ENCODE results near the gene CYBC1.
A peak's percentile ranks its signal among the peaks of the same experiment; 100 is the strongest.

The CYBC1 gene

GRCh38 chr17:82408938-82409318, 41.6 kb downstream of the CYBC1 start:
- DNase-seq (ENCODE audit: low spot score) = no peak

DNA sequence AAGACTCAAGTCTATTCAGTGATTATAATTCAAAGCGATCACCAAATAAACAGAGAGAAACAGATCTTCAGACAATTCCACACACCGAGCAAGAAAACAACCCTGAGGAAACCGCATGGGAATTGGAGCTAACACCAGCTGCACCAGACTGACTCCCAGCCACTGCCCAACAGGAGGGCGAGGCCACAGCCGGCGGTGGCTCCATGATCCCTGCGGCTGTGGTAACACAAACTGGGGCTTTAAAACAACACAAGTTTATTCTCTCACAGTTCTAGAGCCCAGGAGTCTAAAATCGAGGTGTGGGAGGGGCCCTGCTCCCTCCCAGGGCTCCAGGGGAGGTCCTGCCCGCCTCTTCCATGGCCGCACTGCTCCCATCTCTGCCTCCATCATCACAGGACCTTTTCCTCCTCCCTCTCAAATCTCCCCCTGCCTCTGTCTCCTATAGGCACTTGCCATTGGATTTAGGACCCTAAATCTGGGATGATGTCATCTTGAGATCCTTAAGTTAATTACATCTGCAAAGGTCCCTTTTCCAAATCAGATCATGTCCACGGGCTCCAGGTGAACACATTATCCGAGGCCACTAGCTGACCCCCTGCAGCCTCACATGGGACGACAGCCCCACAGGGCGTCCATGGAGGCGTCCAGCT, 42.1 kb downstream of the CYBC1 start:
- DNase-seq (ENCODE audit: low spot score) = no peak

GRCh38 chr17:82407255-82407654, 43.3 kb downstream of the CYBC1 start:
- DNase-seq (ENCODE audit: low spot score) = no peak

DNA sequence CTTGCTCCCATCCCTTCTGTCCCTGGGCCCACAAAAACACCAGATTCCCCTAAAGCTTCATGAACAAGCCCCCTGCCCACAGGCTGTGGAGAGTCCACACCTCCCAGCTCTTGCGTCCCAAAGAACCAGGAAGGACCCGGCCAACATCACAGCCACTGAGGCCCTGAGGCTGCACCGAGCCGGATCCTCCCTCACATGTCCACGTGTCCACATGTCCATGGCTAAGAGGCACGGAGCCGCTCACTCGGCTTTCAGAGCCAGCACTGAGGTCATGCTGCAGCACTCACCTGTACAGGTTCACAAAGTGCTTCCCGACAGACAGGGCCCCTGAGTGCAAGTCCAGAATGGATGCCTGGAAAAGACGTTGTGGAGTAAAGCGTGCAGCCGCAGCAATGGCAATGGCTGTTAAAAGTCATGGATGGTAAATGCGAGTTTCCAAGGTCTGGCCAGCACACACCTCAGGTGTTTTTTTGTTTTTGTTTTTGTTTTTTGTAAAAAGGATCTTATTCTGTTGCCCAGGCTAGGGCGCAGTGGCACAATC, 44.4 kb downstream of the CYBC1 start:
- DNase-seq (ENCODE audit: low spot score) = no peak

DNA sequence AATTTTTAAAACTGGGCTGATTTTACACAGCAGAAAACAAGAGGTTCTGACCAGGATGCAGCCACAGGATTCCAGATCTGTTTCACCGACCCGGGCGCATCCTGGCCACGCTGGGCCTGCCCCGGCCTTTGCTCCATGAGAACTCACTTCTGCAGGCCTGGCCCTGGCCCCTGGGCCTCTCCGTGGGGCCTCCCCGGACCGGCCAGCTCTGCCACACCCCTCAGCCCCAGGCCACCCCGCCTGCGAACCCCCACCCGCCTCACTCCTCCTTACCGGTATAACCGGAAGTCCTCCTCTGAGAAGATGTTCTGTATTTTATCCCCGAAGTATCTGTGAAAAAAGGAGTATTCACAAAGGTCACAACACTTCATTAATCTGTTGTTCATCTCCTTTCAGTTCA, 45.5 kb downstream of the CYBC1 start:
- no peak for DNase-seq (ENCODE audit: low spot score)

- no peak for DNase-seq (ENCODE audit: low spot score)
These were observed 46.6 kb downstream of the CYBC1 start for GRCh38 chr17:82403662-82404660.

GRCh38 chr17:82402865-82403264, 47.7 kb downstream of the CYBC1 start:
- DNase-seq (ENCODE audit: low spot score) = no peak

DNA sequence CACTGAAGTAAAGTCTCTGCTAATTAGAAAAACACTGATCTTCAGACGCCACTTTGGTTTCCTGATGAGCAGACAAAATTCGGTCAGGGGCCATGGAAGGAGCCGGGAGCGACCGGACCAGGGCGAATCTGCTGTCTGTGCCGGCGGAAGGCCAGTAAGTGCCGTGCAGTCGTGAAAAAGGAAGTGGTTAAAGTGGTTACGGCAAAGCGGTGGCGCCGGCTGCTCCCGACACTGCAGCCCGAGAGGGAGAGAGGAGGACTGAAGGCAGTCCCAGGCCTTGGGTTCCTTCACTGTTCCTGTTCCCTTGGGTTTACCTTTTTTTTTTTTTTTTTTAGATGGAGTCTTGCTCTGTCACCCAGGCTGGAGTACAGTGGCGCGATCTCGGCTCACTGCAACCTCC, 49.7 kb downstream of the CYBC1 start:
- DNase-seq (ENCODE audit: low spot score) = no peak

- DNase-seq (ENCODE audit: low spot score) = no peak
These were observed 50.3 kb downstream of the CYBC1 start for GRCh38 chr17:82400206-82400605.

- no peak for DNase-seq (ENCODE audit: low spot score)
These were observed 50.9 kb downstream of the CYBC1 start for GRCh38 chr17:82399601-82400101.

DNA sequence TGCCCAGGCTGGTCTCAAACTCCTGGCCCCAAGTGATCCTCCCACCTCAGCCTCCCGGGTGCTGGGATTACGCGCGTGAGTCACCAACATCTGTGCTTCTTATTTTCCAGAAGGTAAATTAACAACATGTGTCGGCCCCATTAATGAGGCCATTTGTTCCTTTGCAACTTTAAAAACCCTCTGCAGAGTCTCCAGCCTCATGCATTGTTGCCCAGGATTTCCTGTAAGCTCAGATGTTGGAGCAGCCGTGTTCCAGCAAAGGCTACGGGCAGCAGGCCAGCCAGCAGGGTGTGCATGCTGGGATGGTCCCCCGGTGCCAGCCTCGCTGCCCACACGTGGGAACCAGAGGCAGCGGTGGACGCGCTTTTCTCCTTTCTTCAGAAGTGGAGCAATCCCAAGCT, 51.5 kb downstream of the CYBC1 start:
- DNase-seq (ENCODE audit: low spot score) = no peak

DNA sequence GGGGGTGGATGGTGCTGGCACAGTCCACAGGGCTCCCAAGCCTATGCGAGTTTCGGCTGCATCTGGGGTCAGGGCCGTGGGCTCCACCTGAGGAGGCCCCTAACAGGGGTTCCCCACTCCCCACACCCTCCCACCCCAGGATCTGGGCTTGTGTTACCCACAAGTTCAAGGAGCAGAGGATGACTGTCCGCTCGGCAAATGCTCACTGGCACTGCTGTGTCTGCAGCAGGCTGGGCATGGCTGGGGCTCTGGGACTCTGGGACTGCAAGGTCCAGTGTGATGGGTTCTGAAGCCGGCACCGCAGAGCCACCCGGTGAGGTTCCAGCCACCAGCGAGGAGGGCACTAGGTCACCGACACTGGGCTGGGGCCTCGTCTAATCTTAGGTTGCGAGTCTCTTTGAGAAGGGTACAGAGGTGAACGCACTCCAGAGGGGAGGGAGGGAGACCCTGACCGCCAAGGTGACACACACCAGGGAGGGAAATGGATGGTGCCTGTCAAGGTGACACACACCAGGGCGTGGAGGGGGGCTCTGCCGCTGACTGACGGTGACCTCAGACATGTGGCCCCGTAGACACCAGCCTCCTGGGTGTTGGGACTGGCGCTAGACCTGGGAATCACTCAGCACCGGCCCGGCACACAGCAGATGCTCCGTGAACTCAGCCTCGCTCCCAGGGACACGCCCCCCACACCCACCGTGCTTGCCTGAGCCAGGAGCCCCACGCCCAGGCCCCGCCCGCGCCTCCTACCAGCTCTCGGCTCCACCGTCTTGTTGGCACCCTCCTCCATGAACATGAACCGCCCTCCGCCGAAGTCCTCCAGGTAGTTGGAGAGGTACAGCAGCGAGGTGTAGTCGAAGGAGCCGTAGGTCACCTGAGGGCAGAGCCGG, 52.9 kb downstream of the CYBC1 start:
- DNase-seq (ENCODE audit: low spot score) = no peak

- DNase-seq (ENCODE audit: low spot score) = peak; percentile 94
These were observed 53.7 kb downstream of the CYBC1 start for GRCh38 chr17:82396601-82397435.

DNA sequence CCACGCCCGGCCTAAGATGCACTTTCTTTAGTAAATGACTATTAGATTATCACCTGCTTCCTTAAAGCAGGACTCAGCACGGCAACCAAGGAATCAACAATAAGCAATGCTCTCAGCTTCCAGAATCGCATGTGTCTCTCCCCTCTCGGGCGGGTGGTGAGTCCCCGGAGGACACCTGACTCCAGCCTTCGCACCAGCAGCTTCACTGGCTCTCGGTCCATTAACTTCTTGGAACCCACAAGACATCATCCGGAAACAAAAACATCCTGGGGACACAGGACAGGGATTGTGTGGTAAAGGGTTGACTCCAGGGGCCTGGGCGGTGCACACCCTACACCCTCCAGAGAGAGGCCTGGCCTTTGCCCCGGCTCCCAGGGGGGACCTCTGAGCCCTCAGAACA, 56.3 kb downstream of the CYBC1 start:
- no peak for DNase-seq (ENCODE audit: low spot score)

- DNase-seq (ENCODE audit: low spot score) = no peak
These were observed 57.6 kb downstream of the CYBC1 start for GRCh38 chr17:82392941-82393340.

Data from hepatic stellate cell (primary cell).